Neural cell (in vitro differentiated cells): Measurements from ENCODE around the gene TMEM43. TPM values are rescaled to one million over a fixed set of nuclear protein-coding genes. Genes with fewer than 3 reads are reported as not detected.

ENCODE experiments used
- H2AFZ ChIP-seq: fragments of 200-600, 300-800 bp; sonication (generic), shearing (Covaris generic); 2 replicates; pipeline ENCODE4 v1.6.0; 2014; ENCODE audit warnings: low read depth, mild to moderate bottlenecking, antibody characterized with exemption, low read length, moderate library complexity
- H3F3A ChIP-seq: fragments of 200-600 bp; shearing (Covaris generic); 2 replicates; pipeline ENCODE4 v1.6.1; 2016; ENCODE audit warnings: mild to moderate bottlenecking, moderate library complexity, mixed read lengths, antibody characterized with exemption, low read length; ENCODE audit not compliant: insufficient read depth, poor library complexity, severe bottlenecking
- H3K27ac ChIP-seq: fragments of 200-600, 300-800 bp; sonication (generic), shearing (Covaris generic); 2 replicates; pipeline ENCODE4 v1.5.1; 2014; ENCODE audit warnings: mild to moderate bottlenecking, low read length, moderate library complexity
- H3K27me3 ChIP-seq: fragments of 300-800, 200-600 bp; sonication (generic), shearing (Covaris generic); 2 replicates; pipeline ENCODE4 v1.6.0; 2014; ENCODE audit warnings: mild to moderate bottlenecking, low read depth, low read length, moderate library complexity; ENCODE audit not compliant: insufficient read depth
- H3K36me3 ChIP-seq: fragments of 300-800, 200-600 bp; sonication (generic), shearing (Covaris generic); 2 replicates; pipeline ENCODE4 v1.5.1; 2014; ENCODE audit warnings: mild to moderate bottlenecking, antibody characterized with exemption, low read length, moderate library complexity; ENCODE audit not compliant: insufficient read depth
- H3K4me2 ChIP-seq: fragments of 300-800, 200-600 bp; sonication (generic), shearing (Covaris generic); 2 replicates; pipeline ENCODE4 v1.6.0; 2014; ENCODE audit warnings: mild to moderate bottlenecking, low read length
- H3K4me3 ChIP-seq: fragments of 300-800, 200-600 bp; sonication (generic), shearing (Covaris generic); 2 replicates; pipeline ENCODE4 v1.5.1; 2014; ENCODE audit warnings: mild to moderate bottlenecking, low read length, moderate library complexity
- H3K79me2 ChIP-seq: fragments of 200-600 bp; shearing (Covaris generic); replicated peaks from 2 replicates; pipeline ENCODE4 v1.6.0; 2014; ENCODE audit warnings: mild to moderate bottlenecking, low read length, moderate library complexity; ENCODE audit not compliant: insufficient read depth
- H3K9ac ChIP-seq: fragments of 300-800, 200-600 bp; sonication (generic), shearing (Covaris generic); 2 replicates; pipeline ENCODE4 v1.6.1; 2016; ENCODE audit warnings: mild to moderate bottlenecking, low read length, mixed read lengths
- H3K9me2 ChIP-seq: fragments of 200-600 bp; shearing (Covaris generic); 2 replicates; pipeline ENCODE4 v1.6.1; 2016; ENCODE audit warnings: mild to moderate bottlenecking, low read length, mixed read lengths; ENCODE audit not compliant: insufficient read depth
- H3K9me3 ChIP-seq: fragments of 200-600, 300-800 bp; sonication (generic), shearing (Covaris generic); 2 replicates; pipeline ENCODE4 v1.6.1; 2016; ENCODE audit warnings: mild to moderate bottlenecking, mixed run types, low read length, moderate library complexity, mixed read lengths
- H4K20me1 ChIP-seq: fragments of 200-600 bp; shearing (Covaris generic); 2 replicates; pipeline ENCODE4 v1.6.1; 2016; ENCODE audit warnings: mild to moderate bottlenecking, mixed run types; ENCODE audit not compliant: insufficient read depth
- EP300 ChIP-seq: fragments of 450-650 bp; conservative IDR thresholded peaks from 2 replicates; pipeline ENCODE4 v1.6.1; 2014; ENCODE audit warnings: antibody characterized with exemption, mild to moderate bottlenecking, moderate library complexity; ENCODE audit not compliant: poor library complexity, severe bottlenecking
- EZH2 ChIP-seq: fragments of 200-600, 300-800 bp; shearing (Covaris generic), sonication (generic); IDR thresholded peaks from 2 replicates; pipeline ENCODE4 v1.6.1; 2014; ENCODE audit warnings: antibody characterized with exemption, low read length, borderline replicate concordance, mild to moderate bottlenecking; ENCODE audit not compliant: insufficient read depth, poor library complexity, severe bottlenecking
- MXI1 ChIP-seq: fragments of 450-650 bp; conservative IDR thresholded peaks from 2 replicates; pipeline ENCODE4 v1.6.1; 2014; ENCODE audit warnings: antibody characterized with exemption, mild to moderate bottlenecking; ENCODE audit not compliant: poor library complexity, severe bottlenecking
- POLR2AphosphoS5 ChIP-seq: IDR thresholded peaks from 2 replicates; pipeline ENCODE4 v1.6.1; 2012
- RAD21 ChIP-seq: fragments of 450-650 bp; conservative IDR thresholded peaks from 2 replicates; pipeline ENCODE4 v1.6.1; 2014; ENCODE audit warnings: antibody characterized with exemption, mild to moderate bottlenecking, moderate library complexity
- SMC3 ChIP-seq: fragments of 450-650 bp; conservative IDR thresholded peaks from 2 replicates; pipeline ENCODE4 v1.6.1; 2014; ENCODE audit warnings: antibody characterized with exemption, mild to moderate bottlenecking, moderate library complexity; ENCODE audit not compliant: poor library complexity
- TAF1 ChIP-seq: IDR thresholded peaks from 2 replicates; pipeline ENCODE4 v1.6.1; 2012; ENCODE audit warnings: low read depth
- polyA plus RNA-seq: library from polyadenylated mRNA; depleted of rRNA; stranded (reverse); fragments of >200 nt; gene quantifications from 2 replicates; pipeline ENCODE4 v1.2.3, GENCODE V29; 2014
- TF ChIP-seq, protein P1 (sequence below): fragments of 450-650 bp; IDR thresholded peaks from 2 replicates; pipeline ENCODE4 v1.5.1; 2014; ENCODE audit warnings: antibody characterized with exemption, mild to moderate bottlenecking, moderate library complexity; ENCODE audit not compliant: poor library complexity, severe bottlenecking
- TF ChIP-seq, protein P2 (sequence below): IDR thresholded peaks from 2 replicates; pipeline ENCODE4 v1.6.1; 2012; ENCODE audit warnings: borderline replicate concordance

The TMEM43 gene
- polyA plus RNA-seq, 1 donor from 2014 or later, result 61.3 TPM

DNA sequence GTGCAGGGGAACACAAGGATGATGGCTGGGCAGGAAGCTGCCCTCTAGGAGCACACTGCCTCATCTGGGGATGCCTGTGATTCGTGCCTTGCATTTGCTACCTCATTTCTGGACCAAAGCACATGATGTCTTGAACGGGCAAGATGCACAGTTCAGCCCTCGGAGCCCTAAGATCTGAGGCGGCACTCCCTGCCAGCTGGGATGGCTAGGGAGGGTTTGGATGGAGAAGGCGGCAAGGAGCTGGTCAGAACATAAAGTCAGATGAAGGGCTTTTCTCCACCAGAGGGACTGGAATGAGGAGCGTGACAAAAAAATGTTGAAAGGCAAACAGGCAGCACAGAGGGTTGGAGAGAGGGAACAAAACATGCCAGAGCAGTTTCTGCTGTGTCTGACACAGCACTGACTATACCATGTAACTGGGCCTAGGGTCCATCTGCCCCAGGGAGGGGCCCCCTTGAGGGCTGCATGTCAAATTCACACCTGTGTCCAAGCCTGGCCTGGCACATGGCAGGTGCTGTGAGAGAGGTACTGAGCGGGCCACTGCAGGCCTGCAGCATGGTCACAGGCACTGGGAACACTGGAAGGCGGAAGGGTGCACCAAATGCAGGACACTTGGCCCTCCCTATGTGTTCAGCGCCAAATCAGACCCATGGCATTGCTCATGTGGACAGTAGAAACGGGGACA lies 21.7 kb downstream of the TMEM43 start:
- H3K4me3 ChIP-seq, result no peak overlapping the region
- peaks cover 19% of the 10 kb centered on the region for H3K36me3 ChIP-seq
- no peaks in the 10 kb centered on the region for H4K20me1 ChIP-seq
- TF ChIP-seq POLR2AphosphoS5 (no peak), TAF1 (no peak), EZH2 (no peak), RAD21 (no peak), SMC3 (no peak), MXI1 (no peak), EP300 (no peak)
- TF ChIP-seq, protein P1, sequence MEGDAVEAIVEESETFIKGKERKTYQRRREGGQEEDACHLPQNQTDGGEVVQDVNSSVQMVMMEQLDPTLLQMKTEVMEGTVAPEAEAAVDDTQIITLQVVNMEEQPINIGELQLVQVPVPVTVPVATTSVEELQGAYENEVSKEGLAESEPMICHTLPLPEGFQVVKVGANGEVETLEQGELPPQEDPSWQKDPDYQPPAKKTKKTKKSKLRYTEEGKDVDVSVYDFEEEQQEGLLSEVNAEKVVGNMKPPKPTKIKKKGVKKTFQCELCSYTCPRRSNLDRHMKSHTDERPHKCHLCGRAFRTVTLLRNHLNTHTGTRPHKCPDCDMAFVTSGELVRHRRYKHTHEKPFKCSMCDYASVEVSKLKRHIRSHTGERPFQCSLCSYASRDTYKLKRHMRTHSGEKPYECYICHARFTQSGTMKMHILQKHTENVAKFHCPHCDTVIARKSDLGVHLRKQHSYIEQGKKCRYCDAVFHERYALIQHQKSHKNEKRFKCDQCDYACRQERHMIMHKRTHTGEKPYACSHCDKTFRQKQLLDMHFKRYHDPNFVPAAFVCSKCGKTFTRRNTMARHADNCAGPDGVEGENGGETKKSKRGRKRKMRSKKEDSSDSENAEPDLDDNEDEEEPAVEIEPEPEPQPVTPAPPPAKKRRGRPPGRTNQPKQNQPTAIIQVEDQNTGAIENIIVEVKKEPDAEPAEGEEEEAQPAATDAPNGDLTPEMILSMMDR, result no peak
- TF ChIP-seq, protein P2, sequence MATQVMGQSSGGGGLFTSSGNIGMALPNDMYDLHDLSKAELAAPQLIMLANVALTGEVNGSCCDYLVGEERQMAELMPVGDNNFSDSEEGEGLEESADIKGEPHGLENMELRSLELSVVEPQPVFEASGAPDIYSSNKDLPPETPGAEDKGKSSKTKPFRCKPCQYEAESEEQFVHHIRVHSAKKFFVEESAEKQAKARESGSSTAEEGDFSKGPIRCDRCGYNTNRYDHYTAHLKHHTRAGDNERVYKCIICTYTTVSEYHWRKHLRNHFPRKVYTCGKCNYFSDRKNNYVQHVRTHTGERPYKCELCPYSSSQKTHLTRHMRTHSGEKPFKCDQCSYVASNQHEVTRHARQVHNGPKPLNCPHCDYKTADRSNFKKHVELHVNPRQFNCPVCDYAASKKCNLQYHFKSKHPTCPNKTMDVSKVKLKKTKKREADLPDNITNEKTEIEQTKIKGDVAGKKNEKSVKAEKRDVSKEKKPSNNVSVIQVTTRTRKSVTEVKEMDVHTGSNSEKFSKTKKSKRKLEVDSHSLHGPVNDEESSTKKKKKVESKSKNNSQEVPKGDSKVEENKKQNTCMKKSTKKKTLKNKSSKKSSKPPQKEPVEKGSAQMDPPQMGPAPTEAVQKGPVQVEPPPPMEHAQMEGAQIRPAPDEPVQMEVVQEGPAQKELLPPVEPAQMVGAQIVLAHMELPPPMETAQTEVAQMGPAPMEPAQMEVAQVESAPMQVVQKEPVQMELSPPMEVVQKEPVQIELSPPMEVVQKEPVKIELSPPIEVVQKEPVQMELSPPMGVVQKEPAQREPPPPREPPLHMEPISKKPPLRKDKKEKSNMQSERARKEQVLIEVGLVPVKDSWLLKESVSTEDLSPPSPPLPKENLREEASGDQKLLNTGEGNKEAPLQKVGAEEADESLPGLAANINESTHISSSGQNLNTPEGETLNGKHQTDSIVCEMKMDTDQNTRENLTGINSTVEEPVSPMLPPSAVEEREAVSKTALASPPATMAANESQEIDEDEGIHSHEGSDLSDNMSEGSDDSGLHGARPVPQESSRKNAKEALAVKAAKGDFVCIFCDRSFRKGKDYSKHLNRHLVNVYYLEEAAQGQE, result no peak
- H3K27me3 ChIP-seq, result no peaks in the 10 kb centered on the region
- no peak overlapping the region for H3K27ac ChIP-seq
- H3K4me2 ChIP-seq, result no peak overlapping the region
- H2AFZ ChIP-seq, result no peak overlapping the region
- H3K79me2 ChIP-seq, result no peaks in the 10 kb centered on the region
- H3K9me3 ChIP-seq, result no peaks in the 10 kb centered on the region
- H3K9ac ChIP-seq, result no peak overlapping the region
- no peaks in the 10 kb centered on the region for H3F3A ChIP-seq
- no peaks in the 10 kb centered on the region for H3K9me2 ChIP-seq

DNA sequence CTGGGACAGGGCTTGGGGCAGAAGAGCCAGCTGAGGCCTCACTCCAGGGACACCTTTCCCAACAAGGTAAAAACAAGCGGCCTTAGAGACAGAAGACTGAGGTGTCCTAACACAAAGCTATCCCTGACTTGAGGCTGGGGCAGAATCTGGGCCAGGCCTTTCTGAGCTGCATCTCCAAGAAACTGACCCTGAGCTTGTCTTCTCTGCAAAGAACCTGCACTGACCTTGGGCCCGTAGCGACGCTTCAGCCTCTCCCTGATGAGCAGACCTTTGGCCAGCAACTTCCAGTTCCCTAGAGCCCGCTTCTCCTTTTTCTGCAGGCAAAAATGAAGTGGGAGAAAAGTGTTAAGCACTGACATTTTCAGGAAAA lies 22.2 kb downstream of the TMEM43 start:
- no peaks in the 10 kb centered on the region for H4K20me1 ChIP-seq
- H2AFZ ChIP-seq, result no peak overlapping the region
- H3K79me2 ChIP-seq, result no peaks in the 10 kb centered on the region
- H3K27me3 ChIP-seq, result no peaks in the 10 kb centered on the region
- peaks cover 14% of the 10 kb centered on the region for H3K36me3 ChIP-seq
- H3K4me3 ChIP-seq, result no peak overlapping the region
- H3F3A ChIP-seq, result no peaks in the 10 kb centered on the region
- H3K9ac ChIP-seq, result no peak overlapping the region
- no peak overlapping the region for H3K4me2 ChIP-seq
- no peaks in the 10 kb centered on the region for H3K9me3 ChIP-seq
- no peak overlapping the region for H3K27ac ChIP-seq
- no peaks in the 10 kb centered on the region for H3K9me2 ChIP-seq
- no peak for TF ChIP-seq TAF1
- TF ChIP-seq EZH2, result no peak
- no peak for TF ChIP-seq RAD21
- TF ChIP-seq, protein P1, result no peak
- TF ChIP-seq POLR2AphosphoS5, result no peak
- TF ChIP-seq MXI1, result no peak
- TF ChIP-seq, protein P2, result no peak
- no peak for TF ChIP-seq SMC3
- TF ChIP-seq EP300, result no peak
